Nucleus accumbens (tissue), 56 donors: ENCODE results near the gene CDC123.
"Not testable (repeated sequence)": the region's sequence is repeated elsewhere in the genome, so short reads cannot be mapped to it uniquely, and the experiment has no call there.

Source experiments
- DNase-seq, 56 donors: peaks; one replicate each; lab custom pipeline; 2025; lab: John Stamatoyannopoulos, UW

The CDC123 gene

GRCh38 chr10:12287772-12288171 is 91.8 kb downstream of the CDC123 start:
- no peak for DNase-seq

- not testable (repeated sequence) for DNase-seq
Measured at GRCh38 chr10:12297784-12298183, 101.8 kb downstream of the CDC123 start.

GRCh38 chr10:12299222-12299965 is 103.4 kb downstream of the CDC123 start:
- DNase-seq: peak in 20 of 56 donors; percentile 1 to 53 (median 10)
